GM18870 (cell line): ENCODE results near the gene RBM6.
"Not testable (repeated sequence)": the region's sequence is repeated elsewhere in the genome, so short reads cannot be mapped to it uniquely, and the experiment has no call there.

Experiments
- ATAC-seq: cut with Tn5 transposase; IDR thresholded peaks from one replicate; pipeline ENCODE4 v1.9.1; 2021; ENCODE audit warnings: moderate library complexity; ENCODE audit not compliant: unreplicated experiment

The RBM6 gene

DNA sequence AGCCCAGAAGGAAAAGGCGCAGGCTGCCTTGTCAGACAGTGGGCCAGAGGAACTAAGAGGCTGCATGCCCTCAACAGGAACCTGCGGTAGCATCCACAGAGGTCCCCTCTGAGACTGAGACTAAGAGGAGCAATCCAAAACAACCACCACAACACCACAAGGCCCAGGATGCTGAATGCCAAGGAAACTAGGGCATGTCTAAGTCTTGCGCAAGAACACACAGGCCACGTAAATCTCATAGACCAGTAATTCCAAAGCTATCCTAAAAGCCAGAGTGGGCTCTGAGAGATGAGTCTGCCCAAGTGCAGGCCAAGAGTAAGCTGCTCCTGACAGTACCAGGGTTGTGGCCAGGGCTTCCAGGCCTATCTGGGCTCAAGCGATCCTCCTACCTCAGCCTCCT lies 23.3 kb upstream of the RBM6 start:
- ATAC-seq: no peak

DNA sequence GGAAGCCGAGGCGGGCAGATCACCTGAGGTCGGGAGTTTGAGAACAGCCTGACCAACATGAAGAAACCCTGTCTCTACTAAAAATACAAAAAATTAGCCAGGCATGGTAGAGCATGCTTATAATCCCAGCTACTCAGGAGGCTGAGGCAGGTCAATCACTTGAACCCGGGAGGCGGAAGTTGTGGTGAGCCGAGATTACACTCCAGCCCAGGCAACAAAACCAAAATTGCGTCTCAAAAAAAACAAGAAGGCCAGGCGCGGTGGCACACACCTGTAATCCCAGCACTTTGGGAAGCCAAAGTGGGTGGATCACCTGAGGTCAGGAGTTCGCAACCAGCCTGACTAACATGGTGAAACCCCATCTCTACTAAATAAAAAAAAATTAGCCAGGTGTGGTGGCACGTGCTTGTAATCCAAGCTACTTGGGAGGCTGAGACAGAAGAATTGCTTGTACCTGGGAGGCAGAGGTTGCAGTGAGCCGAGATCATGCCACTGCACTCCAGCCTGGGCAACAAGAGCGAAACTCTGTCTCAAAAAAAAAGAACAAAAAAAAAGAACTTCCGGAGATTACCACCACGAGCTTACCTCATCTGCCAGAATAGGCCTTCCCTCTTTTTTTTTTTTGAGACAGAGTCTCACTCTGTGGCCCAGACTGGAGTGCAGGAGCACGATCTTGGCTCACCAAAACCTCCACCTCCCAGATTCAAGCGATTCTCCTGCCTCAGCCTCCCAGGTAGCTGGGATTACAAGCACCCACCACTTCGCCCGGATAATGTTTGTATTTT lies 22.0 kb upstream of the RBM6 start:
- ATAC-seq: not testable (repeated sequence)

- ATAC-seq: no peak
Measured at GRCh38 chr3:49924683-49925082, 15.3 kb upstream of the RBM6 start.

DNA sequence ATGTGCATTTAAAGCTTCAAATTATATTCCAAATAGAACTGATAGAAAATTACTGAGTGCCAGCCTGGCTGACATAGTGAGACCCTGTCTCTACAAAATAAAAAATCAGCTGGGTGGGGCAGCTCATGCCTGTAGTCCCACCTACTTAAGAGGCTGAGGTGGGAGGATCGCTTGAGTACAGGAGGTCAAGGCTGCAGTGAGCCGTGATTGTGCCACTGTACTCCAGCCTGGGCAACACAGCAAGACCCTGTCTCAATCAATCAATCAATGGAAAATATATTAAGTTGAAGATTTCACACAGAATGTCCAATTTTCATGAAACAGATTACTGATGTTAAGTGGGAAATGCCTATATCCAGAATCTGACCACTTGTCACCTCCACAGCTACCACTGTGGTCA lies 14.5 kb upstream of the RBM6 start:
- no peak for ATAC-seq

DNA sequence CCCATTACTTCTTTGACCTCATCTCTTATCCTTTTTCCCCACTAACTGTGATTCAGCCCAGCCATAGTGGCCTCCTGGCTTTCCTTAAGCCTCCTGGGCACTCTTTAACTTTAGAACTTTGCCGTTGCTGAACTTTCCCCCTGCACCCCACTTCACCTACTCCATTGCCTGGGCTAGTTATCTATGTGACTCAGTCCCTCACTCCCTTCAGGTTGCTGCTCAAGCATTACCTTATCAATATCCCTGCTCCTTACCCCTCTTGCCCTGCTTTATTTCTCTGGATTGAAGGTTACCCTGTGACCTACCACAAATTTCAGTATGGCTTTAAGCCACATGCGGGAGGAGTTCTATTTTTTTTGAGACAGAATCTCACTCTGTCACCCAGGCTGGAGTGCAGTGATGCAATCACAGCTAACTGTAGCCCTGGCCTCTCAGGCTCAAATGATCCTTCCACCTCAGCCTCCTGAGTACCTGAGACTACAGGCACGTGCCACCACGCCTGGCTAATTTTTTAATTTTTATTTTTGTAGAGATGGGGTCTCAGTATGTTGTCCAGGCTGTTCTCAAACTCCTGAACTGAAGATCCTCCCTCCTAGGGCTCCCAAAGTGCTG lies 13.7 kb upstream of the RBM6 start:
- ATAC-seq: no peak

- ATAC-seq: no peak
Measured at GRCh38 chr3:49927798-49928197, 12.2 kb upstream of the RBM6 start.

- no peak for ATAC-seq
Measured at GRCh38 chr3:49928481-49929017, 11.4 kb upstream of the RBM6 start.

DNA sequence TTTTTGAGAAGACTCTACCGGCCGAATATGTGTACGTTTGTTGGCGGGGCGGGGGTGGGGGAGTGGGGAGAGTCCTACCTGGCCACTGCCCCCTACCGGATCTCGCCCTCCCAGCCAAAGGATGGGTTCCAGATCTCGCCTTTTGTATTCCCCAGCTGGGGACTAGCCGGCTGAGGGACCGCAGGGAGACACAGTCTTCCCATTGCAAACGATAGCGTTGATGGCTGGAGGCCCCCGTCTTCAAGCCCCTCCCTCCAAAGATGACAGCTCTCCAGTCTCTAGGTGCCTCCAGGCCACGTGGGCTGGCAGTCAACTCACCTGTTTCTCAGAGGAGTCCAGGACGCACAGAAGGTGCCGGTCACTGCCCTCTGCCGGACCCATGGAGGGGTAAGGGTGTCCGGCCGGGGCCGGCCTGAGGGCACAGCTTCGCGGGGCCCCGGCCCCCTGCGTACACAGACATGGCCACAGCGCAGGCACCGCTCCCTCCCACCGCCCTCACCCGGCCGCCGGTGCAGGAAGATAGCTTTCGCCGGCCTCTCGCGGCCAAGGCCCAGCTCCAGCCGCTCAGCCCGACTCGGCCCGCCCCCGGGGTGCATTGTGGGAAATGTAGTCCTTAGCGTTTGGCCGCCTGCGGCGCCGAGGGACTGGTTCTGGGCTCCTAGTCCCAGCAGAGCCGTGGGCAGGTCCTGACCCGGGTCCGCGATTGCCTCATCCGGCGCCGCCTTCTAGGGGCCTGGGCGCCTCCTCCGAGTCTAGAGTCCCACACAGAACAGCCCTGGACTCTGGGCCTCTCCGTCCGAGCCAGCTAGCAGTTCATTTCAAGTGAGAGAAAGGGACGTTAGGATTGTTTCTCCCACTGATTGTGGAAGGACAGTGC lies 10.4 kb upstream of the RBM6 start, which contains the start of gene MON1A:
Gene MON1A, minus strand, starts transcription at position 521 of the 877 bp plus-strand sequence. CDS start 16,465 bp downstream, outside the sequence.
- ATAC-seq: peak; percentile 66

- no peak for ATAC-seq
Measured at GRCh38 chr3:49930168-49930690, 9.7 kb upstream of the RBM6 start.

GRCh38 chr3:49930922-49931321 lies 9.0 kb upstream of the RBM6 start:
- no peak for ATAC-seq

DNA sequence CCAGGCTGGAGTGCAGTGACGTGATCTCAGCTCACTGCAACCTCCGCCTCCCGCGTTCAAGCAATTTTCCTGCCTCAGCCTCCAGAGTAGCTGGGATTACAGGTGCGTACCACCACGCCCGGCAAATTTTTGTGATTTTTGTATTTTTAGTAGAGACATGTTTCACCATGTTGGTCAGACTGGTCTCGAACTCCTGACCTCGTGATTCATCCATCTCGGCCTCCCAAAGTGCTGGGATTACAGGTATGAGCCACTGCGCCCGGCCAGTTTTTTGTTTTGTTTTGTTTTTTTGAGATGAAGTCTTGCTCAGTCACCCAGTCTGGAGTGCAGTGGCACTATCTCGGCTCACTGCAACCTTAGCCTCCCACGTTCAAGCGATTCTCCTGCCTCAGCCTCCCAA lies 7.7 kb upstream of the RBM6 start:
- not testable (repeated sequence) for ATAC-seq

GRCh38 chr3:49937090-49937489 lies 2.9 kb upstream of the RBM6 start:
- no peak for ATAC-seq

- ATAC-seq: no peak
Measured at GRCh38 chr3:49940667-49941249, 808 bp downstream of the RBM6 start.

- ATAC-seq: no peak
Measured at GRCh38 chr3:49942651-49943050, 2.7 kb downstream of the RBM6 start.

DNA sequence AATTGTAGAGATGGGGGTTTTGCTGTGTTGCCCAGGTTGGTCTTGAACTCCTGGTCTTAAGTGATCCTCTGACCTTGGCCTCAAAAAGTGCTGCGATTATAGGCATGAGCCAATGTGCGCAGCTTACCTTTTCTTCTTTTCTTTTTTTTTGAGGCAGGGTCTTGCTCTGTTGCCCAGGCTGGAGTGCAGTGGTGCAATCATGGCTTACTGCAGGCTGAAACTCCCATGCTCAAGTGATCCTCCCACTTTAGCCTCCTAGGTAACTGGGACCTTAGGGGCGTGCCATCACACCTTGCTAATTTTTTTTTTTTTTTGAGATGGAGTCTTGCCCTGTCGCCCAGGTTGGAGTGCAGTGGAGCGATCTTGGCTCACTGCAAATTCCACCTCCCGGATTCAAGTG lies 13.0 kb downstream of the RBM6 start:
- no peak for ATAC-seq

- ATAC-seq: no peak
Measured at GRCh38 chr3:49955636-49956035, 15.7 kb downstream of the RBM6 start.

DNA sequence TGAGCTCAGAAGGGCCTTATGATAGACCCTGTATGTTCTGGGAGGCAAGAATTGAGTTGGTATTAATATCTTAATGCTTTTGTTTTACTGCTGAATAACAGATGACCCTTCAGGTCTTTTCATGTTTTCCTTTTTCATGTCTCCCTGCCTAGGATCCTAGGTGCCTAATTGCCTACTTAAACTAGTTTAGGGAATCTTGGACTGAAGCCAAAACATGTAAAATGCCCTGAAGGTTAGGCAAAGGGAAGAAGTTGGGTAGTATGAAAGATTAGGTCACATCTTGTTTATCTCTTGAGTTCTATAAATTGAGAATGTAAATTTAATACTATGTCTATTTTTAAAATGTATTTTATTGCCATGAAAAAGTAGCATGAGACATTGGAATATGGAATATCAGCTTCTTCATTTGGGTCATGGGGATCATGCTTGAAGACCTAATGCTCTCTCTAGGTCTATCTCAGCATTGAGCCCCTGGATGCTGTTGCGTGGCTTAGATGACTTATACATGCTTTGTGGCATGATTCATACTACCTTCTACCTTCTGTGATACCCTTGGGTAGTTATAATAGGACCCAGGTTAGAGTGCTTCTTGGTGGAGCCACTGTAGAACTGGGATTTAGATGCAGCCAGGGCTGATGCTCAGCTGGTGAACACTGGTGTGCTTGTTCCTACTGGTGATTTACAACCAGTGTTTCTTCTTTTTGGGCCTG lies 26.4 kb downstream of the RBM6 start:
- no peak for ATAC-seq

DNA sequence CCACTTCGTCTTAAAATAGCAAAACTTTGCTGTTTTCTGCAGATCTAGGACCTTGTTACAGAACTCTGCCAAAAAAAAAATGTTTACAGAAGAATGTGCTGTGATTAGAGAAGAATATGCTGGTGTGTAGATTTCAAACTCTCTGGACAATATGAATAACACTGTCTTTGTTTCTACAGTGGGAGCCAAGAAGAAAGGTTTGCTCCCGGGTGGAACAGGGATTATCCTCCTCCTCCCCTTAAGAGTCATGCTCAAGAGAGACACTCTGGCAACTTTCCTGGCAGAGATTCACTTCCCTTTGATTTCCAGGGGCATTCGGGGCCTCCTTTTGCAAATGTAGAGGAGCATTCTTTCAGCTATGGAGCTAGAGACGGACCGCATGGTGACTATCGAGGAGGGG lies 27.3 kb downstream of the RBM6 start:
- no peak for ATAC-seq

DNA sequence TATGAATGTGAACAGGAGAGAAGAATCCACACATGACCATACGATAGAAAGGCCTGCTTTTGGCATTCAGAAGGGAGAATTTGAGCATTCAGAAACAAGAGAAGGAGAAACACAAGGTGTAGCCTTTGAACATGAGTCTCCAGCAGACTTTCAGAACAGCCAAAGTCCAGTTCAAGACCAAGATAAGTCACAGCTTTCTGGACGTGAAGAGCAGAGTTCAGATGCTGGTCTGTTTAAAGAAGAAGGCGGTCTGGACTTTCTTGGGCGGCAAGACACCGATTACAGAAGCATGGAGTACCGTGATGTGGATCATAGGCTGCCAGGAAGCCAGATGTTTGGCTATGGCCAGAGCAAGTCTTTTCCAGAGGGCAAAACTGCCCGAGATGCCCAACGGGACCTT lies 28.4 kb downstream of the RBM6 start:
- no peak for ATAC-seq

- ATAC-seq: no peak
Measured at GRCh38 chr3:49972656-49973055, 32.7 kb downstream of the RBM6 start.
